Stimulated activated CD8-positive, alpha-beta memory T cell treated with anti-CD3 and anti-CD28 coated beads, Interleukin-15, amount 100 ng/mL, for 24 hours (primary cell): ENCODE measurements around the gene PAPOLA.
A peak's percentile ranks its signal among the peaks of the same experiment; 100 is the strongest.
"Not testable (repeated sequence)": the region's sequence is repeated elsewhere in the genome, so short reads cannot be mapped to it uniquely, and the experiment has no call there.

Experiments
- DNase-seq: peaks from one replicate; pipeline ENCODE4 v3.0.0-alpha.2; 2020; ENCODE audit warnings: low read depth

PAPOLA gene

GRCh38 chr14:96502621-96503305 is 581 bp downstream of the PAPOLA start:
- peak; percentile 29 for DNase-seq

DNA sequence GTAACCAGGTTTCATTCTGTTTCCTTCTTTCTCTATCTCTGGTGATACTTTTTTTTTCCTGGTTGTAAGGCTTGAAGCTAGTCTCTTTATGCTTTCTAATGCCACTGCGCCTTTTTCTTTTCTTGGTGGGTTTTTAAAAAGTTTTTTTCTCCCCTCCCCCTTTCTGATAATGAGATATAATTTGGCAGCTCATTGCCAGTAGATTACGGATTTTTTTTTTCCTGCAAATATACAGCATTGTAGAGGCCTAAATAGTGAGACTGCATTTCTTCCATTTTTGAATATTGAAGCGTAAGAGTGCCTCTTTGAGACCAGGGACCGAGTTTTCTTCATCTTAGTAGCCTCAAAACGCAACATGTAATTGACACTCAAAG is 1.1 kb downstream of the PAPOLA start:
- DNase-seq, result no peak

DNA sequence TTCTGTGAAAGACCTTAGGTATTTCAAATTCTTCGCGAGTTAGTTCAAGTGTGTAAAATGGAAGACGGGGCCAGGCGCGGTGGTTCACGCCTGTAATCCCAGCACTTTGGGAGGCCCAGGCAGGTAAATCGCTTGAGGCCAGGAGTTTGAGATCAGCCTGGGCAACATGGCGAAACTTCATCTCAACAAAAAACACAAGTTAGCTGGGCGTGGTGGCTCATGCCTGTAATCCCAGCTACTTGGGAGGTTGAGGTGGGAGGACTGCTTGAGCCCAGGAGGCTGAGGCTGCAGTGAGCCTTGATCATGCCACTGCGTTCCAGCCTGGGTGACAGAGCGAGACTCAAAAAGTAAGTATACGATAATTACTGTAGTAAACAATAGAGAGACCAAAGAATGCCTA is 2.2 kb downstream of the PAPOLA start:
- not testable (repeated sequence) for DNase-seq

DNA sequence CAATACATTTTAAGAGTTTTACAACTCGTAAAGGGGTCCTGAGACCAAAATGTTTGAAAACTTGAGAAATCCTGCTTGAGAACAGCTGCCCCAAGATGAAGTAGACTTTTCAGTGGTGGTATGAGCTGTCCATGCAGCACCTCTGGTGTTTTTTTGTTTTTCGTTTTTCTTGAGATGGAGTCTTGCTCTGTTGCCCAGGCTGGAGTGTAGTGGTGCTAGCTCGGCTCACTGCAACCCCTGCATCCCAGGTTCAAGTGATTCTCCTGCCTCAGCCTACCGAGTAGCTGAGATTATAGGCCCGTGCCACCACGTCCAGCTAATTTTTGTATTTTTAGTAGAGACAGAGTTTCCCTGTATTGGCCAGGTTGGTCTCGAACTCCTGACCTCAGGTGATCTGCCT is 5.5 kb downstream of the PAPOLA start:
- no peak for DNase-seq

DNA sequence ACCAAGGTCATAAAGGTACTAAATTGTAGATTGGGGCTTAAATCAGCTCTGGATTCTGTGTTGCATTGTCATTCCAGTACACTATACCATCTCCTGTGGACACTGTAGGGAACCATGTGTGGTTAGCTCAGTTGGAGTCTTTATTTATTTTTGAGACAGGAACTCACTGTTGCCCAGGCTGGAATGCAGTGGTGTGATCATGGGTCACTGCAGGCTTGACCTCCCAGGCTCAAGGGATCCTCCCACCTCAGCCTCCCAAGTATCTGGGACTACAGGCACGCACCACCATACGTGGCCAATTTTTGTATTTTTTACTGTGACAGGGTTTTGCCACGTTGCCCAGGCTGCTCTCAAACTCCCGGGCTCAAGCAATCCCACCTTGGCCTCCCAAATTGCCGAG is 6.7 kb downstream of the PAPOLA start:
- DNase-seq, result no peak

GRCh38 chr14:96509457-96510090 is 7.4 kb downstream of the PAPOLA start:
- DNase-seq, result no peak

- no peak for DNase-seq
These were observed 9.0 kb downstream of the PAPOLA start for GRCh38 chr14:96511146-96511545.

DNA sequence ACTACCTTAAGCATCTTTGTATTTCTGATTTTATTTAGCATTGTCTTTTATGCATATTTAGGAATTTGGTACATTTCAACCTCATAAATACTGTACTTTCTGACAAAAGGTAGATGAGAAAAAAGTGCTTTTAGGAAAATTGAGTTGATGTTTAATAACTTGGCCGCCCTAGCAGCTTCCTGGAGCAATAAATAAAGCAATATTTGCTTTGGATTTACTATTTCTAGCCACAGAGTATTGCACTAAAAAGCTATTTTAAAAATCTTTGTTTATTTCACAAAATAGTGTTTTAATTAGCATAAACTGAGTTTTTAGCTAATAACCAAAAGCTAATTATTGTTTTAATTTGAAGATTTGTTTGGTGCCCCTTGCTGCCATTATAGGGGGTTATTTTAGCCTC is 9.5 kb downstream of the PAPOLA start:
- no peak for DNase-seq

- no peak for DNase-seq
These were observed 9.9 kb downstream of the PAPOLA start for GRCh38 chr14:96512122-96512521.

- DNase-seq, result no peak
These were observed 10.6 kb downstream of the PAPOLA start for GRCh38 chr14:96512602-96513397.

GRCh38 chr14:96514694-96515093 is 12.5 kb downstream of the PAPOLA start:
- no peak for DNase-seq

- DNase-seq, result no peak
These were observed 13.5 kb downstream of the PAPOLA start for GRCh38 chr14:96515731-96516130.

DNA sequence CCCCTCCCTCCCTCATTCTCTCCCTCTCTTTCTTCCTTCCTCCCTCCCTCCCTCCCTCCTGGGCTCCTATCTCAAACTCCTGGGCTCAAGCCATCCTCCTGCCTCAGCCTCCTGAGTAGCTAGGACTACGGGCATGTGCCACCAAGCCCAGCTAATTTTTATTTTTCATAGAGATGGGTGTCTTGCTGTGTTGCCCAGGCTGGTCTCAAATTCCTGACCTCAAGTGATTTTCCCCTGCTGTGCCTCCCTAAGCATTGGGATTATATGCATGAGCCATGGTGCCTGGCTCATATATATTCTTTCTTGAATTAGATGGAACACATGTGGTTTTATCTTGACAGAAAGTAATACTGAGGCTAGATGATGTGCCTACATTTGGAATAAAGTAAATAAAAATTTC is 14.2 kb downstream of the PAPOLA start:
- no peak for DNase-seq

DNA sequence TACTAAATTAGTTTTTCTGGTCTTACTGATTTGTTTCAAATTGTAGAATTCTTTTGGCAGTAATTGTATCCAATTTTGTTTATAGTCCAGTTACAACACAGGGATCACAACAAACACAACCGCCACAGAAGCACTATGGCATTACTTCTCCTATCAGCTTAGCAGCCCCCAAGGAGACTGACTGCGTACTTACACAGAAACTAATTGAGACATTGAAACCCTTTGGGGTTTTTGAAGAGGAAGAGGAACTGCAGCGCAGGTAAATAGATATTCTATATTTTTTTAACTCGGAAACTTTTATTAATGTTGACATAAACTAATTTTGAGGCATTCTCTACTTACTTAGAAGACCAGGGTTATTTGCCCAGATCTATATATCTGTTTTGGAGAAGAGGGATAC is 17.8 kb downstream of the PAPOLA start:
- DNase-seq, result no peak

DNA sequence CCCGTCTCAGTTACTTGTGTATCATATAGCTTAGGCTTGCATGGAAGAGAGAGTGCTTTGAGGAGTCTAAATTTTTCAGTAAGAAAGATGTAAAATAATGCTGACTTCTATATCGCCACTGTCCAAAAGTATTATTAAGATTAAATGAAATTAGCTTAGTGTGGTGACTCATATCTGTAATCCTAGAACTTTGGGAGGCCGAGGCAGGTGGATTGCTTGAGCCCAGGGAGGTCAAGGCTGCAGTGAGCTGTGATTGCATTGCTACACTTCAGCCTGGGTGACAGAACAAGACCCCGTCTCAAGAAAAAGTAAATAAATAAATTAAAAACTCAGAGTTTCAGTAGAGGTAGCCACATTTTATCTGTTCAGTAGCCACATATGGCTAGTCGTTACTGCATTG is 23.3 kb downstream of the PAPOLA start:
- no peak for DNase-seq

GRCh38 chr14:96532632-96533031 is 30.4 kb downstream of the PAPOLA start:
- no peak for DNase-seq

GRCh38 chr14:96536807-96537206 is 34.6 kb downstream of the PAPOLA start:
- DNase-seq, result no peak

- DNase-seq, result no peak
These were observed 36.2 kb downstream of the PAPOLA start for GRCh38 chr14:96538097-96538989.

DNA sequence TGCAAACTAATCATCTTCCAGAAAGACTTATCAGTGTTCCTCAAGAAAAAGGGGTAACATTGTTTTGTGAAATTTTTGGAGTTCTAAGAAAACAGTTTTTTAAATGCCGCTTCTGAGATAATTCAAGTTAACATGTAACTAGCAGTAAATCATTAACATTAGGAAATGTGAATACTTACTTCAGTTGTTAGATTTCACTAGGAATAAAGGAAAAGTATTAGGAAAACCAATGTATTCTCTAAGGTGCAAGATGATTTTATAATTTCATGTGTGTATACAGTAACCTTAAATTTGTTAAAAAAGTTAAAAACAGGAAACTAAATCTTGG is 36.8 kb downstream of the PAPOLA start:
- DNase-seq, result no peak

DNA sequence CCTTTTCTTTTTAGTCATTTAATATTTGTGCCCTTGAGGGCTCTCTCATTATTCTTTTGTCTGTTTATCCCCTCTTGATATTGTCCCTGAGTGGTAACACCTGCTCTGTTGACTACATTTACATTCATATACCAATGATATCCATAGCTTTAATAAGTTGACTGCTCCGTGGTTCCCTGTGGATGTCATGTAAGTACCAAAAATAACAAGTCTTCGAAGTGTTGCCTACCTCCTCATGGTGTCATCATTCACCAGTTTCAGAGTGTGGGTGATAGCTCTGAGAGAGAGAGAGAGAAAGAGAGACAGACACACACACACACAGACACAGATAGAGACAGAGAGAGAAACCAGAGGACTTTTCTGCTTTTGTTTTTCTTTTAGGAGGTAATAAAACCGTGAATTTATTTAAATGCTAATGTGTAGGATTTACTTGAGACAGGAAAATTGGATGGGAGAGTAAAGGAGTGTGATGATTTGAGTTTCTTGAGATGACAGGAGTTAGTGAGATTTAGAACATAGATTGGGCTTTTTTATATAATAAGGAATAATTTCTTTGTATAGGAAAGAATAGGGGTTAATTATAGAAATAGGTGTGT is 52.2 kb downstream of the PAPOLA start:
- DNase-seq, result no peak

DNA sequence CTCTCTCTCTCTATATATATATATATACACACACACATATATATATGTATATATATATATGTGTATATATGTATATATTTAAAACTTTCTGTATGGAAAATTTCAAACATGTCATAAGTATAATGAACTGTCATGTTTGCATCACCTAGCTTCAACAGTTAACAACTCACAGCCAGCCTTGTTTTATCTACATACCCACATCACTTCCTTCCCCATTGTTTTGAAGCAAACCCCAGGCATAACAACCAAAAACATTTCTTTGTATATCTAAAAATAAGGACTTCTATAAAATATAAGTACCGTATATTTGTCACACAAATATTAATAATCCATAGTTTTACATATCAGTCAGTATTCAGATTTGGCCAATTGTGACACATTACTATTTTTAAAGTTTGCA is 57.4 kb downstream of the PAPOLA start:
- no peak for DNase-seq

GRCh38 chr14:96564389-96564788 is 62.2 kb downstream of the PAPOLA start:
- DNase-seq, result no peak
